Peyer's patch (tissue), 4 donors: Measurements from ENCODE around the gene ACP4.

Experiments used
- CTCF ChIP-seq, 6 experiments: fragments of 450-650 bp in 4 of 6; fragments of 200-600 bp in 2 of 6; sonication (generic) in 1 of 6; IDR thresholded peaks; one replicate each; pipeline ENCODE4 v1.5.1; 2017 to 2019; ENCODE audit warnings: antibody characterized with exemption in 6 of 6, mild to moderate bottlenecking in 3 of 6, moderate library complexity in 1 of 6
- POLR2A ChIP-seq, 2 donors: fragments of 450-650 bp; IDR thresholded peaks; one replicate each; pipeline ENCODE4 v1.5.1; 2017; ENCODE audit warnings: antibody characterized with exemption in 2 of 2, mild to moderate bottlenecking in 2 of 2, moderate library complexity in 2 of 2

GRCh38 chr19:50792272-50793250 lies 2.3 kb downstream of the ACP4 start:
- TF ChIP-seq CTCF (IDR thresholded peaks at IDR 0.05) (no peak), POLR2A (IDR thresholded peaks at IDR 0.05) (no peak)
